Stimulated activated CD4-positive, alpha-beta T cell treated with anti-CD3 and anti-CD28 coated beads, Interleukin-12 subunit alpha, Interleukin-12 subunit beta, amount 100 ng/mL, for 48 hours (primary cell): ENCODE data around the gene CCDC107.
"Not testable (repeated sequence)": the region's sequence is repeated elsewhere in the genome, so short reads cannot be mapped to it uniquely, and the experiment has no call there.

ENCODE experiments used
- DNase-seq, 3 donors: peaks; one replicate each; pipeline ENCODE4 v3.0.0-alpha.2; 2020; ENCODE audit warnings: low read depth in 2 of 3, low spot score in 1 of 3

Gene CCDC107, protein sequence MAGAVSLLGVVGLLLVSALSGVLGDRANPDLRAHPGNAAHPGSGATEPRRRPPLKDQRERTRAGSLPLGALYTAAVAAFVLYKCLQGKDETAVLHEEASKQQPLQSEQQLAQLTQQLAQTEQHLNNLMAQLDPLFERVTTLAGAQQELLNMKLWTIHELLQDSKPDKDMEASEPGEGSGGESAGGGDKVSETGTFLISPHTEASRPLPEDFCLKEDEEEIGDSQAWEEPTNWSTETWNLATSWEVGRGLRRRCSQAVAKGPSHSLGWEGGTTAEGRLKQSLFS

GRCh38 chr9:35658137-35658967 is at the start of gene CCDC107:
TSS of gene CCDC107 (plus strand) at chr9:35658292. CDS start at chr9:35658380, 88 bp downstream.
- peak; percentile 56 to 77 (median 68) for DNase-seq

GRCh38 chr9:35609001-35609819 is 48.9 kb upstream of the CCDC107 start:
- DNase-seq: no peak

DNA sequence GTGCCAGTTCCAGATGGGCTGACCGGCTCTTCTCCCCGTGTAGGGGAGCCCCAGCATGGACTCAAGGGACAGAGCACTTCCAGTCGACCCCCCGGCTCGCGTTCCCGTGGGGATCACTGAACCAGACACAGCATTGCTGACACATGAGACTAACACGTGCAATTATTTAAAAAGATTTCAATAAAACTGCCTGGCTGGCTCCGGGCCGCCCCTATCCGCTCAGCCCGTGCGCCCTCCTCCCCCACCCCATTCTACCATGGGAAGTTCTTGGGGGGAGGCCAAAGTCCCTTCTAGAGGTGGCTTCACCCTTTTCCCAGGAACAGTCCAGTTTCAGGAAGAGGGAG is 48.3 kb upstream of the CCDC107 start:
- no peak for DNase-seq

- peak; percentile 32 to 46 (median 43) for DNase-seq
Measured at GRCh38 chr9:35611230-35611797, 46.8 kb upstream of the CCDC107 start.

DNA sequence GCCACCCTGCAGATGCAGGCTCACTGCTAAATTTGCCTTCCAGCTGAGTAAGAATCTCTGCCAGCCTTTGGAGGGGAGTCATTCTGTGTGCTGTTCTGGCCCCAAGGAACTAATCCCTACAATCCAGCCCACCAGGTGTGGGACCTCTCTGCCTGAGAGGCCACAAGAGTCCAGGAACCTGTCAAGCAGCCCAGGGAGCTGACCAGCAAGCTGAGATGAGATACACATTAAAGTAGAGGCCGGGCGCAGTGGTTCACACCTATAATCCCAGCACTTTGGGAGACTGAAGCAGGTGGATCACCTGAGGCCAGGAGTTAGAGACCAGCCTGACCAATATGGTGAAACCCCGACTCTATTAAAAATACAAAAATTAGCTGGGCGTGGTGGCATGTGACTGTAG is 46.0 kb upstream of the CCDC107 start:
- DNase-seq: not testable (repeated sequence)

DNA sequence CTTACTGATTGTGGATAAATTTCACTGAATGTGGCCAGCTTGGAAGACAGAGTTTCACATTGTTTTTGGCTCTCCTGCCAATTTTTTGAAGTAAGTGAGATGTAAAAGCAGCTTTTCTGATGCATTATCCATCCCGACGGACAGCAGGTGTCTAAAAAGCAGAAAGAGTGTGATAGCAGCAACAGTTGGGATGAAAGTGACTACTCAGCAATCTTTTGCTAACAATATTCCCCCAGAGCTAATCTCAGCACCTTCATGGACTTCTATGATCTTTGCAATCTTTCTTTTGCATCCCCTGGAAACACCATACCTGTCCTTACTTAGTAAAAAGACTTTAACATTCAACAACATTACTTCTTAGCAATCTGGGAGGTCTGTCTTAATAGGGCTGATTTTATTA is 45.2 kb upstream of the CCDC107 start:
- DNase-seq: no peak

- no peak for DNase-seq
Measured at GRCh38 chr9:35615981-35616680, 42.0 kb upstream of the CCDC107 start.

- DNase-seq: peak; percentile 31 to 53 (median 44)
Measured at GRCh38 chr9:35616681-35617459, 41.2 kb upstream of the CCDC107 start.

- no peak for DNase-seq
Measured at GRCh38 chr9:35617548-35617947, 40.5 kb upstream of the CCDC107 start.

- DNase-seq: no peak
Measured at GRCh38 chr9:35618325-35618727, 39.8 kb upstream of the CCDC107 start, which contains the start of gene CD72. TSS of gene CD72 (minus strand) at chr9:35618413. CDS start at chr9:35618303, 110 bp downstream.

- peak; percentile 7 to 44 (median 21) for DNase-seq
Measured at GRCh38 chr9:35618854-35619799, 39.0 kb upstream of the CCDC107 start.

- peak in 1 of 3 donors; percentile 8 for DNase-seq
Measured at GRCh38 chr9:35619800-35620158, 38.3 kb upstream of the CCDC107 start.

DNA sequence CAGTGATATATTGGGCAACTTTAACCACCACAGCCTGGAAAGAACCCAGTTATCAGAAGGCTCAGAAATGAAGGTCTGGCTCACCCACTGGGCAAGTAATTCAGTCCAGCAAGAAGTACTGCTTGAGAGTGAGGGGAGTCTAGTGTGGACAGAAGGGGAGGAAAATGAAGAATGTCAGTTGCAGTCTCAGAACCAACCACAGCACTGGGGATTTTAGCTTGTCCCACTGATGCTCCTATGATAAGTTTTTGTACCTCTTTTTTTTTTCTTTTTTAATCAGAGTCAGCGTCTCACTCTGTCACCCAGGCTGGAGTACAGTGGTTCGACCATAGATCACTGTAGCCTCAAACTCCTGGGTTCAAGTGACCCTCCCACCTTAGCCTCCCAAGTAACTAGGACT is 30.5 kb upstream of the CCDC107 start:
- DNase-seq: no peak

GRCh38 chr9:35628389-35628991 is 29.6 kb upstream of the CCDC107 start:
- DNase-seq: no peak

GRCh38 chr9:35629597-35629996 is 28.5 kb upstream of the CCDC107 start:
- DNase-seq: no peak

DNA sequence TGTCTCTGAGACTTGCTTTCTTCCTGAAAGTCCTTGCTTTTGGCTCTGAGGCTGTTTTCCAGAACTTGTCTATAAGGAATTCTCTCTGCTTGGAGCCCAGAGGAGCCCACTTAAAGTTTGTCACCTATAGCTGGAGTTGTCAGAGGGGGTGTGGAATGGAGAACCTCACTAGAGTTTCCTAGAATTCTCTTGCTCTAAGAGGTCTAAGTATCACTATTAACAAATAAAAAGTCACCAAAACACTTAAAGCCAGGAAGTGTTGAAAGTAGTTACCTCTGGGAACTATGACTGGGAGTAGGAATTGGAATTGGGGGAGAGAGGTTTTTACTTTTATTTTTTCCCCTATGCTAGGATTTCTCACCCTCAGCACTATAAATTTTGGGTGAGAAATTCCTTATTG is 22.4 kb upstream of the CCDC107 start:
- DNase-seq: no peak

GRCh38 chr9:35636135-35636876 is 21.8 kb upstream of the CCDC107 start:
- DNase-seq: no peak

DNA sequence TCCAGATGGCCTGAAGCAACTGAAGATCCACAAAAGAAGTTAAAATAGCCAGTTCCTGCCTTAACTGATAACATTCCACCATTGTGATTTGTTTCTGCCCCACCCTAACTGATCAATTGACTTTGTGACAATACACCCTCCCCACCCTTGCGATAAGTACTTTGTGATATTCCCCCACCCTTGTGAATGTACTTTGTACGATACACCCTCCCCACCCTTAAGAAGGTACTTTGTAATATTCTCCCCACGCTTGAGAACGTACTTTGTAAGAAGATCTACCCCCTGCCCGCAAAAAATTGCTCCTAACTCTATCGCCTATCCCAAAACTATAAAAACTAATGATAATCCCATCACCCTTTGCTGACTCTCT is 21.2 kb upstream of the CCDC107 start:
- not testable (repeated sequence) for DNase-seq
